ENCODE results near the gene WWOX.

Gene WWOX

GRCh38 chr16:79170555-79171246, 1071.2 kb downstream of the WWOX start:
- no peak for DNase-seq (ENCODE audit: extremely low read depth in 1 of 2, low read depth in 1 of 2)

GRCh38 chr16:79171504-79171903, 1072.0 kb downstream of the WWOX start:
- no peak for DNase-seq (ENCODE audit: extremely low read depth in 1 of 2, low read depth in 1 of 2)

GRCh38 chr16:79171931-79172705, 1072.7 kb downstream of the WWOX start:
- DNase-seq (ENCODE audit: extremely low read depth in 1 of 2, low read depth in 1 of 2) = no peak

- DNase-seq (ENCODE audit: extremely low read depth in 1 of 2, low read depth in 1 of 2) = no peak
These were observed 1073.6 kb downstream of the WWOX start for GRCh38 chr16:79172976-79173500.

- no peak for DNase-seq (ENCODE audit: extremely low read depth in 1 of 2, low read depth in 1 of 2)
These were observed 1074.5 kb downstream of the WWOX start for GRCh38 chr16:79173919-79174318.

- DNase-seq (ENCODE audit: extremely low read depth in 1 of 2, low read depth in 1 of 2) = no peak
These were observed 1076.0 kb downstream of the WWOX start for GRCh38 chr16:79175286-79176057.

- no peak for DNase-seq (ENCODE audit: extremely low read depth in 1 of 2, low read depth in 1 of 2)
These were observed 1077.6 kb downstream of the WWOX start for GRCh38 chr16:79177018-79177417.

GRCh38 chr16:79181419-79181818, 1082.0 kb downstream of the WWOX start:
- no peak for DNase-seq (ENCODE audit: extremely low read depth in 1 of 2, low read depth in 1 of 2)

- DNase-seq (ENCODE audit: extremely low read depth in 1 of 2, low read depth in 1 of 2) = no peak
These were observed 1083.2 kb downstream of the WWOX start for GRCh38 chr16:79182616-79183015.

GRCh38 chr16:79183571-79183970, 1084.1 kb downstream of the WWOX start:
- DNase-seq (ENCODE audit: extremely low read depth in 1 of 2, low read depth in 1 of 2) = no peak

GRCh38 chr16:79184464-79185030, 1085.1 kb downstream of the WWOX start:
- DNase-seq (ENCODE audit: extremely low read depth in 1 of 2, low read depth in 1 of 2) = no peak

GRCh38 chr16:79185711-79186110, 1086.3 kb downstream of the WWOX start:
- DNase-seq (ENCODE audit: extremely low read depth in 1 of 2, low read depth in 1 of 2) = no peak

- DNase-seq (ENCODE audit: extremely low read depth in 1 of 2, low read depth in 1 of 2) = no peak
These were observed 1086.7 kb downstream of the WWOX start for GRCh38 chr16:79186196-79186595.

- no peak for DNase-seq (ENCODE audit: extremely low read depth in 1 of 2, low read depth in 1 of 2)
These were observed 1088.8 kb downstream of the WWOX start for GRCh38 chr16:79188115-79188738.

GRCh38 chr16:79188739-79189122, 1089.3 kb downstream of the WWOX start:
- DNase-seq (ENCODE audit: extremely low read depth in 1 of 2, low read depth in 1 of 2) = no peak

- DNase-seq (ENCODE audit: extremely low read depth in 1 of 2, low read depth in 1 of 2) = no peak
These were observed 1091.1 kb downstream of the WWOX start for GRCh38 chr16:79190542-79190941.

GRCh38 chr16:79191933-79192332, 1092.5 kb downstream of the WWOX start:
- DNase-seq (ENCODE audit: extremely low read depth in 1 of 2, low read depth in 1 of 2) = no peak

- no peak for DNase-seq (ENCODE audit: extremely low read depth in 1 of 2, low read depth in 1 of 2)
These were observed 1093.5 kb downstream of the WWOX start for GRCh38 chr16:79192904-79193303.

- DNase-seq (ENCODE audit: extremely low read depth in 1 of 2, low read depth in 1 of 2) = no peak
These were observed 1094.8 kb downstream of the WWOX start for GRCh38 chr16:79194291-79194690.

GRCh38 chr16:79195938-79196337, 1096.5 kb downstream of the WWOX start:
- no peak for DNase-seq (ENCODE audit: extremely low read depth in 1 of 2, low read depth in 1 of 2)

- no peak for DNase-seq (ENCODE audit: extremely low read depth in 1 of 2, low read depth in 1 of 2)
These were observed 1102.0 kb downstream of the WWOX start for GRCh38 chr16:79201436-79201835.

Data from stimulated activated CD8-positive, alpha-beta memory T cell treated with anti-CD3 and anti-CD28 coated beads, Interleukin-7, amount 100 ng/mL, for 48 hours (primary cell).